Activated naive CD4-positive, alpha-beta T cell treated with anti-CD3 and anti-CD28 coated beads, Interleukin-2, amount 50 U/mL, for 72 hours (primary cell): ENCODE measurements around the gene EXOC3. TPM values are rescaled to one million over a fixed set of nuclear protein-coding genes. Genes with fewer than 3 reads are reported as not detected.
"Not testable (repeated sequence)": the region's sequence is repeated elsewhere in the genome, so short reads cannot be mapped to it uniquely, and the experiment has no call there.

Experiments used
- ATAC-seq, 2 donors: fragments of 150-1000 bp; cut with Tn5 transposase; 2 replicates each; pipeline ENCODE4 v1.10.0; 2021; ENCODE audit warnings: mild to moderate bottlenecking in 2 of 2, moderate library complexity in 2 of 2
- DNase-seq, 2 donors: peaks; one replicate each; pipeline ENCODE4 v3.0.0; 2021 to 2022; ENCODE audit warnings: low spot score in 2 of 2
- H3K27ac Mint-ChIP-seq, 2 donors: one replicate each; pipeline ENCODE4 v1.8.0; 2022; ENCODE audit warnings: mild to moderate bottlenecking in 2 of 2, mixed read lengths in 2 of 2
- H3K36me3 Mint-ChIP-seq, 2 donors: one replicate each; pipeline ENCODE4 v1.8.0; 2022; ENCODE audit warnings: mixed read lengths in 2 of 2
- H3K9me3 Mint-ChIP-seq, 2 donors: one replicate each; pipeline ENCODE4 v1.8.0; 2022; ENCODE audit warnings: mixed read lengths in 2 of 2
- total RNA-seq, 2 donors: library from RNA; stranded (reverse); gene quantifications; one replicate each; pipeline ENCODE4 v1.2.3, GENCODE V29; 2022

EXOC3 gene
- total RNA-seq, 2 donors from 2014 or later: 83.8 to 101 TPM

GRCh38 chr5:468401-468800, 25.4 kb downstream of the EXOC3 start:
- Mint-ChIP-seq H3K36me3 (peaks cover 24% of the 10 kb centered on the region in 2 donors), H3K9me3 (no peaks in the 10 kb centered on the region)
- peak in 1 of 2 donors; percentile 21 for DNase-seq

GRCh38 chr5:469752-470483, 26.9 kb downstream of the EXOC3 start:
- ATAC-seq (no peak), DNase-seq (peak in 1 of 2 donors; percentile 44)
- peaks cover 15 to 18% of the 10 kb centered on the region in 2 donors for H3K36me3 Mint-ChIP-seq
- no peak overlapping the region for H3K27ac Mint-ChIP-seq
- no peaks in the 10 kb centered on the region for H3K9me3 Mint-ChIP-seq

More at GRCh38 chr5:468401-468800, 25.4 kb downstream of the EXOC3 start:
- ATAC-seq: no peak
- peak overlapping the region in 1 of 2 donors; percentile 10 for H3K27ac Mint-ChIP-seq

DNA sequence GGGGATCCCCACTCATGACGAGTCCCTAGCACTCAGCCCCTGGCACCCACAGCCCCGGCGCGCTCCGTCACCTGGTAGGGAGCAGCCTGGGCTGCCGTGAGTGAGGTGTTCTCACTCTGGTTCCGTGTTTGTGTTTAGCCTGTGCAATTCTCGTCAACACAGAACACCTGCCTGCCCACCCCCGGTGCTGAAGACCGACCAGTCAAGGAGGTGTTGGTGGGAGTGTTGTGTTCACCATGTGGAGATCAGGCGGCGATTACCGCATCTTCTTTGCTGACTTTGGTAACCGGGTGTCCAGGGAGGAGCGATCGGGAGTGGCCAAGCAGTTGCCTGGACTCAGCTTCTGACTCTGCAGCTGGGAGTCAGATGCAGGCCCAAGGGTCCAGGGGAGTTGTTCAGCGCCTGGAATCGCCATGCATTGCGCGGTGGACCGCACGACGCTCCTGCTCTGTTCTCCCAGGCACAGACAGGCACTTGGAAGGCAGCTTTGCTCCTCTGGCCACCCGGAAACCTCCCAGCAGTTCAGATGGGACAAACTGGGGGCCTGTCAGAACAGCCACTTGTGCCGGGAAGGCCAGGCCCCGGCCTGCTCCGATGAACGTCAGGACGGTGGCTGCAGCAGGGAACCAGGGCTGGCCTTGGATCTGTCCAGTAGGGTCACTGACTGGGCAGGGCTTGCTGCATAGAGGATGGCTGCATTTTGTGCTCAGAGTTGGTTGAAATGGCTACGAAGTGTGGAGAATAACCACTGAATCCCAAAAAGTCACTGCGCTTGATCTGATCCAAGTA, 28.2 kb downstream of the EXOC3 start:
- no peak for ATAC-seq
- H3K9me3 Mint-ChIP-seq: no peaks in the 10 kb centered on the region
- peak overlapping the region; percentile 90 to 95 for H3K27ac Mint-ChIP-seq
- peak in 1 of 2 donors; percentile 53 for DNase-seq
- peaks cover 15 to 18% of the 10 kb centered on the region in 2 donors for H3K36me3 Mint-ChIP-seq

DNA sequence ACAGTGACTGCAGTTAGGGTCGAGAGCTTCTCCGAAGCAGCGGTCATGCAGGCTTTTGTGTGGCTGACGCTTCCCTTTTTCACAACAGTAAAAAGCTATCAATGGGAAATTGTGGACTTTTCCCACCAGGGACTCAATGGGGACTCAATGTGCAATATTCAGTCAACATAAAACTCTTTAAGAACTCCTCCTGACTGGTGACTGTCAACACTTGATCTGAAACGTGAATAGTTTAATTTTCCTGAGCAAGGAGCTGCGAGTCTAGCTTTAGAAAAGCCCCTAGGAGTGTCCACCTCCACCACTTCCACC, 28.7 kb downstream of the EXOC3 start:
- H3K36me3 Mint-ChIP-seq: peaks cover 15 to 18% of the 10 kb centered on the region in 2 donors
- H3K9me3 Mint-ChIP-seq: no peaks in the 10 kb centered on the region
- DNase-seq: no peak
- ATAC-seq: no peak
- H3K27ac Mint-ChIP-seq: peak overlapping the region; percentile 90 to 95

DNA sequence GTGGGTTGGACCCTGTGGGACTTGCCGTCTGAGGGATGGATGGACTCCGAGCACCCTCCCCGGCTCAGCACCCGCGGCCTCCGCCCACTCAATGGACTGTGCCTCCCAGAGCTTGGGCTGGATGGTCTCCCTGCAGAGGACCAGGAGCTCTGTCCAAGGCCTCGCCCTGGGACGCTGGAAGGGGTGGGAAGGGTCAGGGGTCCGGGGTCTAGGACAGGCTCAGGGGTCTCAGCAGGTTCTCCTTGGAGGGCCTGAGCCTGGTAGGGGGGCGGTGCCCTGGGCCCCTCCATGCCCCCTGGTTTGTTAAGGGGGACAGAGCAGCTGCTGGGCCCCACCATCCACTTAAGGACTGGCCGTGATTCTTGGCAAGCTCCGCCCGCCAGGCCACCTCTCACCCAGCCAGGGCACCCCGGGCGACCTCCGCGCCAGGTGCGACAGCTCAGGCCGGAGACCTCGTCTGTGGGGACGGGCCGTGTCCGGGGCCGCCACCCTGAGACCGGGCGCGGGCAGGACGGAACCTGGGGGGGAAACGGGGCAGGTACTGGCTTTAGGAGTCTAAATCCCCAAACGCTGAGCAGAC, 29.2 kb downstream of the EXOC3 start:
- peak; percentile 6 to 15 for ATAC-seq
- no peaks in the 10 kb centered on the region for H3K9me3 Mint-ChIP-seq
- peak in 1 of 2 donors; percentile 68 for DNase-seq
- H3K36me3 Mint-ChIP-seq: peaks cover 15 to 18% of the 10 kb centered on the region in 2 donors
- H3K27ac Mint-ChIP-seq: peak overlapping the region; percentile 90 to 95

GRCh38 chr5:472656-473550, 29.9 kb downstream of the EXOC3 start:
- H3K9me3 Mint-ChIP-seq: no peaks in the 10 kb centered on the region
- ATAC-seq: peak; percentile 79 to 85
- peak overlapping the region; percentile 90 to 95 for H3K27ac Mint-ChIP-seq
- peaks cover 15 to 18% of the 10 kb centered on the region in 2 donors for H3K36me3 Mint-ChIP-seq
- DNase-seq: peak; percentile 92 to 94

GRCh38 chr5:473551-474192, 30.7 kb downstream of the EXOC3 start:
- peak; percentile 19 to 25 for ATAC-seq
- peak; percentile 41 to 65 for DNase-seq
- Mint-ChIP-seq H3K36me3 (peaks cover 15 to 18% of the 10 kb centered on the region in 2 donors), H3K27ac (peak overlapping the region; percentile 59 to 81), H3K9me3 (no peaks in the 10 kb centered on the region)

- Mint-ChIP-seq H3K27ac (peak overlapping the region in 1 of 2 donors; percentile 81), H3K36me3 (peaks cover 15 to 18% of the 10 kb centered on the region in 2 donors)
- not testable (repeated sequence) for H3K9me3 Mint-ChIP-seq, ATAC-seq, DNase-seq
Measured at GRCh38 chr5:474232-474839, 31.4 kb downstream of the EXOC3 start.

- no peak overlapping the region for H3K27ac Mint-ChIP-seq
- ATAC-seq (no peak), DNase-seq (no peak)
- peaks cover 13 to 17% of the 10 kb centered on the region in 2 donors for H3K36me3 Mint-ChIP-seq
- no peaks in the 10 kb centered on the region for H3K9me3 Mint-ChIP-seq
Measured at GRCh38 chr5:474840-475661, 32.1 kb downstream of the EXOC3 start.

GRCh38 chr5:475704-476101, 32.7 kb downstream of the EXOC3 start:
- no peak for ATAC-seq
- Mint-ChIP-seq H3K9me3 (no peaks in the 10 kb centered on the region), H3K36me3 (peaks cover 9 to 14% of the 10 kb centered on the region in 2 donors), H3K27ac (no peak overlapping the region)
- no peak for DNase-seq

DNA sequence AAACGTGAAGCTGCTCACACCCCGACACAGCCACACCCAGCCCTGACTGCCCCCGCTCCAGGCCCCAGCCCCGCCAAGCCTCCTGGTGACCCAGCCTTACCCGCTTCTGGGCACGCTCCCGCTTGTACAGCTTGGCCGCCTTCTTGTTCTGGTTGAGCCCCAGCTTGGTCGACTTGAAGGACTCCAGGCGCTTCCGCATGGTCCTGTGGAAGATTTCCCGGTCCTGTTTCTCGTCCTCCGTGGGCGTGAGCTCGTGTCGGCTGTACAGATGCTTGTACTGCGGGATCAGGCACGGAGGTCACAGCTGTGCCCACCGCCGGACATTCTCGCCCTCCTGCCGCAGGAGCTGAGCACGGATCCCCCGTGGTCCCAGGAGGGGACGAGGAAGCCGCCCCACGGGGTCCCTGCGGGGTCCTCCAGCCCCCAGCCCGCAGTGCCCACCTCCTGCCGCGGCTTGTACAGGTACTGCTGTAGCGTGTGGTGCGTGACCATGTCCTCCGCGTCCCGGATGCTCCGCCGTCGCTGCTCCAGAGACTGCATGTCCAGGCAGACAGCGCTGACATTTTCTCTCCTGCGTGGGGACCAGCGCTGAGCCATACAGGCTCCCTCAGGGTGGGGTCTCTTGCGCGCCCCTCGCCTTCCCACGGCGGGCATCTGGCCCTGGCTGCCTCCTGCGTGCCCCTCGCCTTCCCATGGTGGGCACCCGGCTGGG, 33.3 kb downstream of the EXOC3 start:
- H3K9me3 Mint-ChIP-seq: no peaks in the 10 kb centered on the region
- H3K27ac Mint-ChIP-seq: no peak overlapping the region
- peaks cover 8% of the 10 kb centered on the region in 2 donors for H3K36me3 Mint-ChIP-seq
- no peak for ATAC-seq
- no peak for DNase-seq

GRCh38 chr5:476814-477175, 33.8 kb downstream of the EXOC3 start:
- Mint-ChIP-seq H3K36me3 (peaks cover 3% of the 10 kb centered on the region in 2 donors), H3K27ac (no peak overlapping the region)
- ATAC-seq: no peak

GRCh38 chr5:477247-477646, 34.3 kb downstream of the EXOC3 start:
- no peak for DNase-seq

More at GRCh38 chr5:476814-477175, 33.8 kb downstream of the EXOC3 start:
- DNase-seq: no peak
- no peaks in the 10 kb centered on the region for H3K9me3 Mint-ChIP-seq

GRCh38 chr5:477871-478270, 34.9 kb downstream of the EXOC3 start:
- Mint-ChIP-seq H3K36me3 (no peaks in the 10 kb centered on the region), H3K9me3 (no peaks in the 10 kb centered on the region), H3K27ac (no peak overlapping the region)
- ATAC-seq (no peak), DNase-seq (no peak)

More at GRCh38 chr5:477247-477646, 34.3 kb downstream of the EXOC3 start:
- ATAC-seq: no peak
- Mint-ChIP-seq H3K36me3 (no peaks in the 10 kb centered on the region), H3K27ac (no peak overlapping the region), H3K9me3 (no peaks in the 10 kb centered on the region)
